Left ventricle myocardium inferior (tissue), 1 donor: Measurements from ENCODE around the gene CDC25C. TPM values are rescaled to one million over a fixed set of nuclear protein-coding genes. Genes with fewer than 3 reads are reported as not detected.

Experiments
- DNase-seq: peaks from one replicate; pipeline ENCODE4 v3.0.0-alpha.2; 2020
- H3K27ac ChIP-seq: fragments of 200-600 bp; replicated peaks from 2 replicates; pipeline ENCODE4 v1.8.0; 2021
- H3K27me3 ChIP-seq: fragments of 200-600 bp; 2 replicates; pipeline ENCODE4 v1.8.0; 2021; ENCODE audit warnings: low read depth
- H3K36me3 ChIP-seq: fragments of 200-600 bp; 2 replicates; pipeline ENCODE4 v1.8.0; 2021
- H3K4me1 ChIP-seq: fragments of 200-600 bp; 2 replicates; pipeline ENCODE4 v1.8.0; 2021
- H3K4me3 ChIP-seq: fragments of 200-600 bp; 2 replicates; pipeline ENCODE4 v1.8.0; 2021; ENCODE audit warnings: mild to moderate bottlenecking, moderate library complexity
- H3K9me3 ChIP-seq: fragments of 200-600 bp; replicated peaks from 2 replicates; pipeline ENCODE4 v1.8.0; 2021
- CTCF ChIP-seq: fragments of 200-600 bp; IDR thresholded peaks from 2 replicates; pipeline ENCODE4 v1.8.0; 2021; ENCODE audit warnings: antibody characterized with exemption, mild to moderate bottlenecking, borderline replicate concordance
- intact Hi-C: fragments of 100-400 bp; cut with micrococcal nuclease; formaldehyde crosslinking; loops from one replicate; pipeline ENCODE4 v1.11.0; 2022
- long read RNA-seq: library from polyadenylated mRNA; unstranded; transcript quantifications from one replicate; pipeline ENCODE4 v2.0.0, GENCODE V29; 2021
- total RNA-seq: library from RNA; stranded (reverse); fragmentation: NEBNext Ultra II Directional; extraction: Animal tissue kit (Norgen Biotek cat#: 25700); gene quantifications from one replicate; pipeline ENCODE4 v1.2.1, GENCODE V29; 2021
- donor health status: DM: no; HTN: yes; CAD: no; lungs with severe emphysema.

Gene CDC25C
- not detected for total RNA-seq
- long read RNA-seq, result 0 reads

GRCh38 chr5:138331449-138332368 lies at the start of gene CDC25C:
TSS of gene CDC25C (minus strand) at chr5:138331804. CDS start at chr5:138331180, 624 bp downstream.
- peak within 1 kb of the TSS; percentile 66 for H3K4me3 ChIP-seq
- peak within 1 kb of the TSS; percentile 34 for H3K27ac ChIP-seq
- intact Hi-C loops, result no loop called here
- no peaks in the 10 kb centered on the region for H3K9me3 ChIP-seq
- TF ChIP-seq CTCF, result no peak
- peak; percentile 98 for DNase-seq
- no peaks in the 10 kb centered on the region for H3K27me3 ChIP-seq
- H3K36me3 ChIP-seq, result no peaks in the 10 kb centered on the region
- H3K4me1 ChIP-seq, result peaks cover 16% of the 10 kb centered on the region

- Histone ChIP-seq H3K27ac (no peak overlapping the region), H3K9me3 (no peaks in the 10 kb centered on the region), H3K27me3 (no peaks in the 10 kb centered on the region), H3K4me3 (no peak overlapping the region), H3K4me1 (peaks cover 55% of the 10 kb centered on the region), H3K36me3 (peaks cover 49% of the 10 kb centered on the region)
- DNase-seq, result no peak
- intact Hi-C loops, result no loop called here
- no peak for TF ChIP-seq CTCF
These were observed 41.0 kb upstream of the CDC25C start for GRCh38 chr5:138372653-138373052.

GRCh38 chr5:138372225-138372624 lies 40.6 kb upstream of the CDC25C start:
- no peak for DNase-seq
- Histone ChIP-seq H3K4me3 (no peak overlapping the region), H3K4me1 (peaks cover 59% of the 10 kb centered on the region), H3K9me3 (no peaks in the 10 kb centered on the region), H3K27me3 (no peaks in the 10 kb centered on the region), H3K36me3 (peaks cover 44% of the 10 kb centered on the region), H3K27ac (no peak overlapping the region)
- no peak for TF ChIP-seq CTCF
- intact Hi-C loops, result no loop called here

GRCh38 chr5:138371454-138371853 lies 39.9 kb upstream of the CDC25C start:
- H3K27me3 ChIP-seq, result no peaks in the 10 kb centered on the region
- peaks cover 37% of the 10 kb centered on the region for H3K36me3 ChIP-seq
- peaks cover 67% of the 10 kb centered on the region for H3K4me1 ChIP-seq
- no peak overlapping the region for H3K27ac ChIP-seq
- DNase-seq, result no peak
- intact Hi-C loops, result no loop called here
- H3K9me3 ChIP-seq, result no peaks in the 10 kb centered on the region
- no peak for TF ChIP-seq CTCF
- H3K4me3 ChIP-seq, result no peak overlapping the region

- Histone ChIP-seq H3K4me1 (peaks cover 76% of the 10 kb centered on the region), H3K4me3 (no peak overlapping the region), H3K27ac (peak overlapping the region; percentile 66), H3K27me3 (no peaks in the 10 kb centered on the region), H3K36me3 (peaks cover 27% of the 10 kb centered on the region), H3K9me3 (no peaks in the 10 kb centered on the region)
- DNase-seq, result no peak
- intact Hi-C loops, result no loop called here
- TF ChIP-seq CTCF, result no peak
These were observed 38.9 kb upstream of the CDC25C start for GRCh38 chr5:138370537-138370936.
